ENCODE data around the gene GPD2.

GRCh38 chr2:156512451-156512850 is 76.3 kb downstream of the GPD2 start:
- TF ChIP-seq, protein P1, sequence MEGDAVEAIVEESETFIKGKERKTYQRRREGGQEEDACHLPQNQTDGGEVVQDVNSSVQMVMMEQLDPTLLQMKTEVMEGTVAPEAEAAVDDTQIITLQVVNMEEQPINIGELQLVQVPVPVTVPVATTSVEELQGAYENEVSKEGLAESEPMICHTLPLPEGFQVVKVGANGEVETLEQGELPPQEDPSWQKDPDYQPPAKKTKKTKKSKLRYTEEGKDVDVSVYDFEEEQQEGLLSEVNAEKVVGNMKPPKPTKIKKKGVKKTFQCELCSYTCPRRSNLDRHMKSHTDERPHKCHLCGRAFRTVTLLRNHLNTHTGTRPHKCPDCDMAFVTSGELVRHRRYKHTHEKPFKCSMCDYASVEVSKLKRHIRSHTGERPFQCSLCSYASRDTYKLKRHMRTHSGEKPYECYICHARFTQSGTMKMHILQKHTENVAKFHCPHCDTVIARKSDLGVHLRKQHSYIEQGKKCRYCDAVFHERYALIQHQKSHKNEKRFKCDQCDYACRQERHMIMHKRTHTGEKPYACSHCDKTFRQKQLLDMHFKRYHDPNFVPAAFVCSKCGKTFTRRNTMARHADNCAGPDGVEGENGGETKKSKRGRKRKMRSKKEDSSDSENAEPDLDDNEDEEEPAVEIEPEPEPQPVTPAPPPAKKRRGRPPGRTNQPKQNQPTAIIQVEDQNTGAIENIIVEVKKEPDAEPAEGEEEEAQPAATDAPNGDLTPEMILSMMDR (IDR thresholded peaks at IDR 0.05) = no peak
- no peak for TF ChIP-seq POLR2AphosphoS5 (IDR thresholded peaks at IDR 0.05)
- no peak for TF ChIP-seq POLR2A (IDR thresholded peaks at IDR 0.05)

All from prostate gland (tissue), 2 donors.